HG02938 (cell line): Measurements from ENCODE around the gene TMEM171.

Experiments
- ATAC-seq: cut with Tn5 transposase; IDR thresholded peaks from one replicate; pipeline ENCODE4 v1.9.1; 2021; ENCODE audit warnings: mild to moderate bottlenecking, moderate library complexity; ENCODE audit not compliant: unreplicated experiment

TMEM171 gene

DNA sequence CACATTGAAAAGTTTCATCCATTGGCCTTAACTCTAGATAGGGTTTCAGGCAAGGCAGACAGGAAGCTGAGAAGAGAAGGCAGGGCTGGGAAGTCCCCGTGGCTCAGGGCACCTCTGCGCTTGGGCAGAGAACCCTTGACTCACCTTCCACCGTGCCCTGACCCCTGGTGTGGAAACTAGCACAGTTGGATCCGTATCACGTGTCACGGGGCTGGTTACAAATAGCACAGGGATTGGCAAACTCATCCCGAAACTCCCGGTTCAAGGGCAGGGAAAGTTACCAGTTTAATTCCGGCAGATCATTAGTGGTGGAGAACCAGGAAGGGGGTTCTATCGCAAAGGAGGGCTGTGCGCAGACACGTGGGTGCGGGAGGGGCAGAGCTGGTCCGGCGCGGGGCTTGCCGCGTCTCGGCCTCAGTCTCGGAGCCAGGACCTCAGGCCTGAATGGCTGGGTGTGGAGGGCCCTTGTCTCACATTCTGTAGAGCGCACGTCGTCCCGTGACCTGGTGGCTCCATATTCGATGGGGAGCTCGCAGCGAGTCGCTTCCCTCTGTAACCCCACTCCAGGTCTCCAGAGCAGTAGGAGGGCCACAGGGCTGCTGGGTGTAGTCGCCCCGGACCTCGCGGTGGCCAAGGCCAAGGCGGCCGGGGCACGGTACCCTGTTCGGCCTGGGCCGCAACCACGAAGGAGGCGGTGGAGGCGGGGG, 771 bp upstream of the TMEM171 start:
- no peak for ATAC-seq

DNA sequence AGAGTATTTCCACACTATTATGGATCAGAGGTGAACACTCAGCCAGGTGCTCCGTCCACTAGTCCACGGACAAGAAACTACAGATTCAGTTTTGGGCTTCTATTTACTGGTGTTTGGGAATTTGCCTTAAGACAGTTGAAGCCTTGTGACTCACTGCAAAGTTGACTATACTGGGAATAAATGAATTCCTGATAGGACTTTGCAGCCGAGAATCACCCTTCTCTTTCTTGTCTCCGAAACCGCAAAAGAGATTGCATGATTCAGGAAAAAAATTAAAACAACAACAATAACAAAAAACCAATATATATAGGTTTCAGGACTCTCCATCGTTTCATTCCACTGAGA, 716 bp downstream of the TMEM171 start:
- ATAC-seq = no peak

DNA sequence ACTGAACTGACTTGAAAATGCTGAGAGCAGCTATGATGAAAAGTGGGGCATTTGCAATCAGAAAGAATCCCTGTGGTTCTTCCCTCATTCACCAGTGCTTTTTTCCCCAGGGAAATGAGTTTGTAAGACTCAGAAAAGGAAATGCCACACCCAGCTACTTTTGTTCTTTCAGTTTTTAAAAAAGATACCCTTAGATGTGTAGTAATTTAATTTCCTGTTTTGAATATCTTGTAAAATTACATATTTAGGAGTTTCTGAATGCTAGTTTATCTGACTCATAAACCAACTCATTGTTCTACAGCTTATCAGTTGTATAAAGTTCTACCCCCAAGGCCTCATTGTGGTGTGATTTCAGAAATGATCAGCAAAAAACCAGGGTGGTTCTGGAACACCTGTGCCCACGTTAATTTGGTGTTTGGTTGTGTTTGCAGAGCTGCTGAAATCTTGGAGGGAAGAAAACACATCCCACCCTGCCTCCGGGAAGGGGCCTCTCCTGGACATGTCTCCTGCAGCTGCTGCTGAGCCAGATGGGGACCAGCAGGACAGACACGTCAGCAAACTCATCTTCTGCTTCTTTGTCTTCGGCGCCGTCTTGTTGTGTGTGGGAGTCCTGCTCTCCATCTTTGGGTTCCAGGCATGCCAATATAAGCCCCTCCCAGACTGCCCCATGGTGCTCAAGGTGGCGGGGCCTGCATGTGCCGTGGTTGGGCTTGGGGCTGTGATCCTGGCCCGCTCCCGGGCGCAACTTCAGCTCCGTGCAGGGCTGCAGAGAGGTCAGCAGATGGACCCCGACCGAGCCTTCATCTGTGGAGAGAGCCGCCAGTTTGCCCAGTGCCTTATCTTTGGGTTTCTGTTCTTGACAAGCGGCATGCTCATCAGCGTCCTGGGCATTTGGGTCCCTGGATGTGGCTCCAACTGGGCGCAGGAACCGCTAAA, 2.8 kb downstream of the TMEM171 start:
- no peak for ATAC-seq

DNA sequence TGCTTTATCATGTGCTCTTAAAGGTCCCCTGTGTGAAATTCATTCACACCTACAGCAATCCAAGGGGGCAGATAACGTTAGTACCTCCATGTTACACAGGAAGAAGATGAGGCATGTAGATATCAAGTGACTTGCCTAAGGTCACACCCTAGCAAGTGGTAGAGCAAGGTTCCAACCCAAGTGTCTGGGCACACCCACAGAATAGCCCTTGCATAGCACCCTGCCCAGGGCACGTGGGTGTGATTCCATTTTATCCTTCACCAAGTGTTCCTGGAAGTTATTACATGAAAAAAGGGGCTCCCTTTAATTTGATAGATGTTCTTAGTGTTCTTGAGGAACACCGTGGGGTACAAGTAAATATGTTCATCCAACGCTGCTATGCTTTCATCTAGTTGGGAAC, 4.9 kb downstream of the TMEM171 start:
- no peak for ATAC-seq

DNA sequence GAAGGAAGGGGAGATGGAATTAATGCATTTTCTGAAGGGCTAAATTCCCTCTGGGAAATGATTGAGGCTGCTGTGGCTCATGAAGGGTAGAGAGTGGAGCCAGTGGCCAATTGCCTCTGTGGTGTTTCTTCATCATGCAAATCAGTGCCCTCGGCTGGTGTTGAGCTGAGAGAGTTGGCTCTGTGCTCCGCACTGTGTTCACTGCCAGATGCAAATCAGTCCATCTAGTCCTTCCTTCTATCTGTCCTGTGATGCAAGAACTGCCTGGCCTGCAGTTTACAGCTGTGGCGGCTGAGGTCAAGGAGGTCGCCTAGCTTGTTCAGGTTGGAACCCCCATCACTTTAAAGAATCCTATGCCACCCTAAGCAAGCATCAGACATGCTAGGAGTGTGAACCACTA, 6.0 kb downstream of the TMEM171 start:
- ATAC-seq = no peak

DNA sequence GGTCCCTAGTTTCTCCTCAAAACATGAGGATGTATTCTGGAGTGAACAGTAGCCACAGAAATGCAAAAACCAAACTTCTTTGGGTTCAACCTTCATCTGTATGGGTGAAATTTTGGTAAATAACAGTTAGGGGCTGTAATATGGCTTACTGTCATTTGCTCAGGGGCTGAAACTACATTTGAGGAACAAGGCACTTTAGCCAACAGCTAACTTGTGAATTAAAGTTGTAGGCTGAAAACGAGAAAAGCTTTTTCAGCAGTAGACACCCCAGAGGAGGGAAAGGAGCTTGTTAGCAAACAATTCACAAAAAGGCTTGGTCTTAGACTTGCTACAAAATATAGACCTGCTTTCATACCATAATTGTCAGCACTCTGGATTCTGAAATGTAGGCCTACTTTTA, 6.6 kb downstream of the TMEM171 start:
- no peak for ATAC-seq

DNA sequence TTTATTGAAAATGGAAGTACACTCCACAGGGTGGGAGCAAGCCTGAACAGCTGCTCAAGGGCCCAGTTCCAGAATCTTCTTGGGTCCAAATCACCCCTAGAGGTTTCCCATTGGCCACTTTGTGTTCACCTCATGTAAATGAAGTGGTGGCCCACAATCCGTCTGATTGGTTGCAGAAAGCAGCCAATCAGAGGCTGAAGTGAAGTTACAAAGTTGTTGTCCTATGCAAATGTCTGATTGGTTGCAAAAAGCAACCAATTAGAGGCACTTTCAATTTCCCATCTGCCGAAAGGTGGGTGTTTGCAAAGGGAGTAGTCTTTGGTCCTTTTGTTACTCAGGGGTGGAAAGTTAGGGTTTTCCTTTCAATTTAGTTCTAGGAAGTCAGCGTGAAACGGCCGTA, 8.8 kb downstream of the TMEM171 start:
- ATAC-seq = no peak

DNA sequence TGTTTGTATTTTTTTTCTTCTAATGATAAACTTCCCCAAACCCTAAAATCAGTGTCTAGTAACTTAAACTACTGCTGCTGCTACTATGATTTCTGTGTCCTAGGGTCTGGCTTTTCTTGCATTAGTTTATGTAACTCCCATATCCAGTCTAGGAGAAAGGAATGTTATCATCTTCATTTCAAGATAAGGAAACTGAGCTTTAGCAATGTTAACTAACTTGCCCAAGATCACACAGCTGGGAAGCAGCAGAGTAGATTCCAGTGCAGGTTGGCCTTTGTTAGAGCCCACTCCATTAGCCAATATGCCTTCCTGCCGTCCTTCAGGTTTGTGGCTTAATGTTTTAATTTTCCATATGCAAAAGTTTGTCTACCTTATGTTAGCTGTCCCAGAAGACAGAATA, 10.4 kb downstream of the TMEM171 start:
- no peak for ATAC-seq

DNA sequence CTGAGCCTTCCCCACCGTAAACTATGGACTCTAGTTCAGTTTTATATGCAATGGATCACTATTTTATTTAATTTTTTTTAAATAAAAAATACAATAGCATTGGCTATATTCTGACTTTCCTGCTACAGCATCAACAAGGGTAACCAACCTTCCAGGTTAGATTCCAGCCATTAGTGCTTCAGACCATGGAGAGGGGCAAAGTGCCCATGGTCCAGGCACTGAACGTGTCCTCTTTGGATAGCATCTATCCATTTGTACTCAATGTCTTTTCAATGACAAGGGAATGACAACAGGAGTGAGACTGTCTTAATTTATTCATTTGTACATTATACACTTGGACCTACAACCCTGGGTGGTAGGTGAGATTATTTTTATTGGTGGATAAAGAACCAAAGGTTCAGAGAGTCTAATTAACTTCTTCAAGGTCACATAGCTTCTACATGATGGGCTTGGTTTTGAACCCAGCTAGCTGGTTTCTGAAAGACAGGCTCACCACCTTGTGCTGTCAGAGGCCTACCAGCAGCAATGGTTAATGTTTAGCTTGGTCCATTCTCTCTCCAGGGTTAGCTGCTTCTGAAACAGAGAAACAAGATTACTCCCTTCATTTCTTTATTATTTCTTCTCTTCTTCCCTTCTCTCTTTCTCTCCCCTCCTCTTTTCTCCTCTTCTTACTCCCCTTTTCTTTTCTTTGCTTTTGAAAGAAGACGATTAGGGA, 11.5 kb downstream of the TMEM171 start:
- ATAC-seq = no peak

DNA sequence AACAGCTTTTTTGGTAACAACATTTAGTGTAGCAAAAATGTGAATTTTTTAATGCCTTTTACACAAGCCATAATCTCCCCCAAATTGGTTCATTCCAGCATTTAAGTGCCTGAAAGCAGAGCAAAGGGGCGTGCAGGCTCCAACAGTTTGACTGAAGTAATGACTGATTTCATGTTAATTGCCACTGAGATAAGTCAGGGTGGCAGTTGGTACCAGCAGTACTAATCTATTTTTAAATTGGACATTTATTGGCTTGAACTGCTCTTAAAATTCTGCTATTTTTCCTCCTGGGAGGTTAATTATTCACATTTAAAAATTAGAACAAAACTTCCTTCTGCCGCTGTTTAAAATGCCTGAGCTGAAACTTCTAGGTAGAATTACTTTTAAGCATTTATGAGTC, 12.4 kb downstream of the TMEM171 start:
- ATAC-seq = no peak

DNA sequence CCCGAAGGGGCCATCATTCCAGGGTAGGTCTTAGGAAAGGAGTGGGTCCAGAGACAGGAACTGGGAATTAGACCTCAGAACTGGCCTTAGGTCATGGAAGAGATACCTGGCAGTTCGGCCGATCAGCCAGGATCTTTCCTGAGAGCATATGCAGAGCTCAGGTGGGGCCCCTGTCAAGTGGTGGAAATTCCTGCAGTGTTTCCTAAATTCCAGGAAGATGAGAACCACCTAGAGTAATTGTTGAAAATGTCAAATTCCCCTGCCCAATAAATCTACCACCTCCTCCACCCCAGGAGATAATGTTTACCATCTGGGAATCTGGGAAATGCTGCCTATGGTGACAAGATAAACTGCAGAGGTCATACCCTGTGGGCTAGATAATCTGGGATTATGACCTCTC, 14.6 kb downstream of the TMEM171 start:
- ATAC-seq = no peak

DNA sequence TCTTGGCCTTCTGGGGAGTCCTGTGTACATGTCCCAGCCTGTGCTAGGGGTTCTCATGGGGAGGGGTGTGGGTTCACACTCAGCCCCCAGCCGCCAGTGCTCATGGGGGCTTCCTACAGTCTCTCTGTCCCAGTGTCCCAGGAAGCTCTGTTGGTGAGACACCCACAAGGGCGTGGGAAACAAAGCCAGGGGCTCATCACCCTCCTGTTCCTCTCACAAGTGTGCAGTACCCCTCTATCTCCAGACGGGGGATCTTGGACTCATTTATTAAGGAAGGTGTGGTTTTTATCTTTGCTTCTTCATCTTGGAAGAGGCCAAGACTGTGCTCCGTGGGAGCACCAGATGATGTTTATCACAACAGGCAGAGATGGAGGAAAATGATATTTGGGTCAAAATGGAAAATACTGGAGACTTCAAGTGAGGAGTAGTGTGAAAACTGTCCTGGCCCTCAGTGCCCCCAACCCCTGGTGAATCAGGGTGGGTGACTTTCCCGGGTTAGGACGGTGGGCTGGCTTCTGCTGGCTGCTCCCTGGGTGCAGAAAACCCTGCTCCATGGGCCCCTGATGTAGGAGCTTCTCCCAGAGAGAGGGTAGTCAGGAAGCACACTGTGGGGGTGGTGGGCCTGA, 15.2 kb downstream of the TMEM171 start:
- ATAC-seq = no peak

DNA sequence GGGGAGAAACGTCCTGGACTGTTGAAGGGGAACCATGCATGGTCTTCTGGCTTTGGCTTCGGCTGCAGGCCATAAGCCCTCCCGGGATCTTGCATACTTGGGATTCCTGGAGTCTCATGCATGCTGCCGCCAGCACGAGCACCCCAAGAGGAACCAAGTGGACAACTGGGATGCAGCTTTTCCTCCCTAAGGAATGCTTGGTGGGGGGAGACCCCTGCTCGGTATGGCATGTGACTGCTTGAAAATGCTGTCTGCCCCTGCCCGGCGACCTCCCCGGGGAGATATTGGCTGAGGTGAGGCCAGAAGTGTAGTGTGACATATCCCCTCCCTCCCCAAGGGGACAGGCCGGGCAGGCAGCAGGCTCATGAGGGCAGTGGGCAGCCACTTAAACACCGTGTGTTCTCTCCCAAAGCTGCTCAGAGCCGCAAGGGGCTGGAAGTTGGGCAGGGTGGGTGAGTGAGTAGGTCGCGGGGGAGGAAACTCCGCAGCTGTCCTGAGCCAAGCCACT, 15.7 kb downstream of the TMEM171 start:
- no peak for ATAC-seq

DNA sequence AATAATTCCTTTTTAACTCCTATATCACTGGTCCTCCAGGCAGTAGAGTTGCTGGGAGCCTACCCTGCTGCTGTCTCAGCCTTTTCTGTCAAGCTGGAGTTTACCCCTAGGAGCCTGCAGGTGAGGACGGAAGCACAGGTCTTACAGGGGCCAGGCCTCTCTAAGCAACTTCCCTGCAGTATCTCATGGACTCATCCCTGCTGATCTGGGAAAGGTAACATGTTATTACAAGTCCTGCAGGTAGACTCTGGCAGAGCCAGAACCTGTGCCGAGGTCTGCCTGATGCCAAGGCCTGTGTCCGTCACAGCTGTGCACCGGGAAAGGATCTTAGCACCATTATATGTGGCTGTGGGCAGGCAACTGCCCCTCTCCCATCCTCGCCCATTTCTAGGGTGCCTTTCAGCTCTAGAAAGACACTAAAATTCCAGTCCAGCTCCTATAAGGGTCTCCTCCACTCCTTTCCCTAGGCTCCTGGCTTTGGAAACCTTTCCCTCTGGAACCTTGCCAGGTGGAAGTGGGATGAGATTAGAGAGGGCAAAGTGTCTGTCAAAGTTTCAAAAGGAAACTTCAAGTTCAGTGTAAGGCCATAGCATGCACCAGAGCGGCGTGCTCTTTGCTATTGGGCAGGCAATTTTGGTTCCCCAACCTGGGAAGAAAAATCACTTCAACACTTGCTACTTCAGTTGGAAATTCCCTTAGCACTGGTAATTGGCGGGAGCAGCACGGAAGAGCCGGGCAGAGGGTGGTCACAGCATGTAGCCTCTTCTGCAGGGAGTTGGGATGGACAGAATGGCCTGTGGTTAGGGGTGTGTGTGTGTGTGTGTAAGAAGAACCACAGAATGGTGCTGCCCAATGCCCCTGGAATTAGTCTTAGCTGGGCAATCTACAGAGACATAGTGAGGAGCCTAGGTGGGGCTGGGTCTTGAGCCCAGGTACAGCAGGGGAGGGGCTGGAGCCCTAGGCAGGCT, 17.5 kb downstream of the TMEM171 start:
- no peak for ATAC-seq

DNA sequence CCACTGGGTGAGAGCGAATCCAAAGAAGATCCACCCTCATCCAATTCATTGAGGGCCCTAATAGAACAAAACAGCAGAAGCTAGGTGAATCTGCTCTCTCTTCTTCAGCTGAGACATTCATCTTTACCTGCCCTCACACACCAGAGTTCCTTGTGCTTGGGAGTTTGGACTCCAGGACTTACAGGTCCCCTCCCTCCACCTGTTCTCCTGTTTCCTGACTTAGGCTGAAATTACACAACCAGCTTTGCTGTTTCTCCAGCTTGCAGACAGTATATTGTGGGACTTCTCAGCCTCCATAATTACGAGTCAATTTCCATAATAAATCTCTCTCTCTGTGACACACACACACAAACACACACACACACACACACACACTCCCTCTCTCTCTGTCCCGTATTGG, 19.1 kb downstream of the TMEM171 start:
- no peak for ATAC-seq

DNA sequence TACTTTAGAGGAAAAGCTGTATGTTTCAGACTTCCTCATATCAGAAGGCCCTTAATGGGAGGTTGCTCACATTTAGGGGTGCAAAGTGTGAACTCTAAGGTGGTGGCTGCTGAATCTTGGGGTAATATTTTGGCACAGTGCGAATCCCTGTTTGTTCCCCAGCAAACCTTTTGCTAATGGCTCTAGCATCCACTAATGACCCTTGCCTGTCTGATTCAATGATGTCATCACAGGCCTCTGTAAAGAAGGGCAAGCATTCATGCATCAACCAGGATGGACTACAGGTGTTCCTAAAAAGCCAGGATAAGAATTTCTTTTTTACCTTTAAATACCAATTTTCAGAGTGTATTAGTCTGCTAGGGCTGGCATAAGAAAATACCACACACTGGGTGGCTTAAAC, 20.4 kb downstream of the TMEM171 start:
- no peak for ATAC-seq

DNA sequence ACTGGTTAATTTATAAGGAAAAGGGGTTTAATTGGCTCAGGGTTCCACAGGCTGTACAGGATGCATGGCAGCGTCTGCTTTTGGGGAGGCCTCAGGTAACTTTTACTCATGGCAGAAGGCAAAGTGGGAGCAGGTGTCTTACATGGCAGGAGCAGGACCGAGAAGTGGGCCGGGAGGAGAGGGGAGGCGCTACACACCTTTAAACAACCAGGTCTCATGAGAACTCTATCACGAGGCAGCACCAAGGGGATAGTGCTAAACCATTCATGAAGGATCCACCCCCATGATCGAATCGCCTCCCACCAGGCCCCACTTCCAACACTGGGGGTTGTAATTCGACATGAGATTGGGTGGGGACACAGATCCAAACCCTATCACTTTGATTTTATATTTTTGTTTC, 21.7 kb downstream of the TMEM171 start:
- no peak for ATAC-seq

DNA sequence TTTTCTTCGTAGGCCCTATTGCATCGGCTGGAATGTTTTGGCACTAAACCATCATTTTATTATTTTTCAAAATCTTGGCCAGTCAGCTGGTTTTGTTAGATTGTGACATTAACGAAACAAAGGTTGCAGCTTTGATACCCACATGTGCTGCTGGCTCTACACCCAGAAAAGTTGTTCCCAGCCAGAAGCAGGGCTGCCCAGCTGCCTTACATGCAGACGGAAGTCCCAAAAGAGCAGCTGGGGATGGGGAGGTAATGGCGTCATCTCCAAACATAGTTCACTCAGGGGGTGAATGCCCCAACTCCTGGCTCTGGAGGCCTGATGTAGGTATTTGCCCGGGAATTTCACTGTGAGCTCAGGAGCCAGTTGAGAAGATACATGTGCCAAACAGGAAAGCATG, 23.3 kb downstream of the TMEM171 start:
- no peak for ATAC-seq

DNA sequence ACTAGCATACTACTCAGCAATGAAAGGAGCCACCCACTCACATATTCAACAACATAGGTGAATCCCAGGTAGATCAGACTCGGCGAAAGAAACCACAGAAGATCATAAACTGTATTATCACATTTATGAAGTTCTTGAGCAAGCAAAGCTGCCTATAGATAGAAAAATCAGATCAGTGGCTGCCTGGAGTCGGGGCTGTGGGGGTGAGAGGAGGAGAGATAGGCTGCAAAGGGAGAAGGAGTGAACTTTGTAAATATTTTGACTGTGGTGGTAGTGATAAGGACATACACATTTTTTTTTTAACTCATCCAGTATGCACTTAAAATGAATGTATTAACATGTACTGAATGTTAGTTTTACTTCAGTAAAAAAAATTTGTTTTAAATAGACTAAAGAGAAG, 29.2 kb downstream of the TMEM171 start:
- no peak for ATAC-seq

DNA sequence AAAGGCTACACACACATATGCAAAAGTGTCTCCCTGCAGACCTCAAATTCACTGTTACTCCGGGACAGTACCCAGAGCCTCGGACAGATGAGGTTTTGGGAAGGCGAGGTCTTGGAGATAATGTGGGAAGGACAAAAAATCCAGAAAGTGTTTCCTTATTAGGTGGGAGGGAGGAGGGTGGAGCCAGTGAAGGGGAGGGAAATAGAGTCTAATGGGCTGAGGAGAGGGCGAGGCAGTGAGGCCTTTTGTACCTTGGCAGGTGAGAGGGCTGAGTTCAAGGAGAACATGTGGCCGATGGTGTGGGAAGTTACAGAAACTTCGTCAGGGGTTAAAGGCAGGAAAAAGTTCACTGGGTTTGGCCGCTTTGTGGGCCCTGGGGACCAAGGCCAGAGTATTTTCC, 30.5 kb downstream of the TMEM171 start:
- no peak for ATAC-seq
